GM18508 (cell line): ENCODE results near the gene MBD5.
A peak's percentile ranks its signal among the peaks of the same experiment; 100 is the strongest.

Source experiments
- ATAC-seq: cut with Tn5 transposase; IDR thresholded peaks from one replicate; pipeline ENCODE4 v1.9.1; 2021; ENCODE audit warnings: moderate number of reproducible peaks; ENCODE audit not compliant: insufficient read depth, unreplicated experiment

The MBD5 gene

DNA sequence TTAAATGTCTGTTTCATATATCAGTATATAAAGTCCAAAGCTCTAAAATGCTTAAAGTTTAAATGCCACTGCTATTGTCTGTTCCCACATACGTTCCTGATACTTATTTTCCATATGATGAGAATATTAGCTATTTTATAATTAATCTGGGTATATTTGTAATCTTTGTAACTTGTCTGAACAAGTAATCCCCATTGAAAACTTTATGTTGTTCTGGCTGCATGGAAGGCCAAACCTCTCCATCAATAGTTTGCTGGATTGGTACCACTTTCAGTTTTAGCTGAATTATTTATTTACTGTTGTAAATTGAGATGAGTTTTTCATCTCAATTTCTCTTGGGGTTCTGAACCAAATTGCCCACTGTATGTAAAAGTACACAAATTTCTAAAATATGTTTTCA lies 1.5 kb downstream of the MBD5 start:
- ATAC-seq, result no peak

DNA sequence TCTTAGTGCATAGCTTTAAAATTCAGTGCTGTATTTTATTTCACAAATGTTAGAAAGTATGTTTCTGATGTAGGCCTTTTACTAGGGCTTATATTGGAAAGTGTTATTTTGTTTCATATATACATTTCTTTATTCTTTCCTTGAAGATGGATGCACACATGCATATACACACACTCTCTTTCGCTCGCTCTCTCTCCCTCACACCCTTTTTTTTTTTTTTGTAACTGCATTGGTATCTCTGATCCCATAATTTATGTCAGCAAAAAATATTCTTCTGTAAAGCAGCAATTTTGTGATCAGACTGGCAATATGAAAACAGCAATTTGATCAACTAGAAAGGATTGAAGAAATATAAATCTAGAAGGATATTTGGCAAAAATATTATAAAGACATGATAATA lies 2.0 kb downstream of the MBD5 start:
- no peak for ATAC-seq

DNA sequence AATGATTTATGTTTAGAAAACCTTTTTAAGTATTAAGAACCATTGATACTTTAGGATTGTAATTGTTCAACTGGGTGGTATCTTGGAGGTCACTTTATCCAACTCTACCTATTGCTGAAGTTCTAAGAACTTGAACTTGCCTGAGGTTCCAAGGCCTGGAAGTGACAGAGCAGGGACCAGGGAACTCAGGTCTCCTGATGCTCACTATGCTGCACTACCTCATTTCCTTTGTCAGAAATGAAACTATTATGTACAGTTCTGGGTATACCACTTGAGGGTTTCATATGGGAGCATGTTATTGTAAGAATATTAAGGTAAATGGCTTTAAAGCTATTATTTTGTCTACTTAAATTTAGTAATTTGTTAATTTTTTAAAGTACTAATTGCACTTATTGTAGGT lies 3.0 kb downstream of the MBD5 start:
- peak; percentile 39 for ATAC-seq

DNA sequence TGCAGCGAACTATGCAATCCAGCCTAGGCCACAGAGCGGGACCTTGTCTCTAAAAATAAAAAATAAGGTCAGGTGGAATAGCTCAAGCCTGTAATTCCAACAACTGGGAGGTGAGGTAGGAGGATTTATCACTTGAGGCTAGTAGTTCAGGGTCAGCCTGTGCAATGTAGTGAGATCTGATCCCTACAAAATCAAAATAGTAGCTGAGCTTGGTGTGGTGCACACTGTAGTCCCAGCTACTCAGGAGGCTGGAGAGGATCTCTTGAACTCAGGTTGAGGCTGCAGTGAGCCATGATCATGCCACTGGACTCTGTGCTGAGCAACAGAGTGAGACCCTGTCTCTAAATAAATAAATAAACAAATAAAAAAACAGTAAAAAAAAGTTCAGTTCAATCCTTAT lies 5.7 kb downstream of the MBD5 start:
- no peak for ATAC-seq

DNA sequence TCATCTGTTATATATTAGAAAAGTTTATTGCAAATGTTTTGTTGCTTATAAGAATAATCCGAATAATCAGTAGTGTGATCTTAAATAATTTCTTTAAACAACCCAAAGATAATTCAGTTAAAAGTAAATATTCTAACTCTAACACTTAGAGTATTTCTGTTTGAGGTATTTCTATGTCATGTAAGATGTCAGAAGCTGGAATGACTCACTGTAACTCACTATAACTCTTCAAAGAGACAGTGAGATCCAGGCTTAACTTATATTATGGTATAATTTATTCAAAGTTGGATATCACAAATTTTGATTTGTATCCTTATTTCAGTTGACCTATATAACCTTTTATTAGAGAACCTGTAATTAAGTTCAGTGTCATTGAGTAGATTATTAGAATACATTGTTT lies 6.9 kb downstream of the MBD5 start:
- ATAC-seq, result no peak

DNA sequence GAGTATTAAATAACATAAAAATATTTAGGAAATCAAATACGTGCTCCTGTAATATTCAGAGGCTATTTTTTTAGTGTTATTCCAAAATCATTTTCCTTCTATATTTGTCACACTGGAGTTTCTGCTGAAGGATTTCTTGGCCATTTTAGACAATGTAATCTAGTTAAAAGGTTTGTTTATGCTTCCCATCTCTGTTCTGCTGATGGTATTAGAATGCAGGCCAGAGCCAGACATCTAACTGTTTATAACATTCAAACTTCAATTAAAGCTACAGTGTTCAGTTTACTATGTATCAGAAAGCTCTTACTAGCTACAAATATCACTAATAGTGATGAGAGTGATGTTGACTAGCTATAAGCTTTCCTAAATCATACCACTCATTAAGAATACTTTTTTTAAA lies 7.9 kb downstream of the MBD5 start:
- no peak for ATAC-seq

DNA sequence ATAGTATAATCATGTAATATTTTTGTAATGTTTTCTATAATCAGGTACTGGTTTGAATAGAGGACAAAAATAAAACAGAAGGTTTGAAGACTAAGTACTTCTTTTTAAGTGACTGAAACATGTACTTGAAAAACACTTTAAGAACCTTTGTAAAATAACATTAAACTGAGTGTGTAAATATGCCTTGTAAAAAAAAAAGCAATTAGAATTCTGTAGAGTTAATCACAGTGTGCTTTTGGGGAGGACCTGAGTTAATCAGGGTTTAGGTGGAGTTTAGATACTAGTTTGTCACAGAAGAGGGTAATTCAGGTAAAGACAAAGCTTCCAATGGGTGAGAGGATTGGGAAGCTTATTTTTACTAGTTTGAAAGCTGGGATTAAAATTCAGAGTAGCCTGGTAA lies 10.3 kb downstream of the MBD5 start:
- no peak for ATAC-seq

DNA sequence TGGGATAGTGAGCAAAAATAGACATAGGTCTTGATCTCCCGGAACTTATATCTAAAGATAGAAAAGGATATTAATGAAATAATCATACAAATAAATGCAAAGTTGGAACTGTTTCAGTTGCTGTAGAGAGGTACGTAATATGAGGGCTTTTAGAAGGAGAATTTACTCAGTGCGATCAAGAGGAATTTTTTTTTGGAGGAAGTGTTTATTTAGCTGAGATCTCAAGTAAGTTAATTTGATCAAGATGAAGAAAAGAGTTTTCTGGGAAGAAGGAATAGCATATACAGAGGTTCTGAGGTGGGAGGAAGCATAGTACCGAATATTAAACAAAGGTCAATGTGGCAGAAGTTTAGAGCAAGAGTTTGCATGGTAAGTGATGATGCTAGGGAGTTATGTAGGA lies 11.3 kb downstream of the MBD5 start:
- no peak for ATAC-seq

DNA sequence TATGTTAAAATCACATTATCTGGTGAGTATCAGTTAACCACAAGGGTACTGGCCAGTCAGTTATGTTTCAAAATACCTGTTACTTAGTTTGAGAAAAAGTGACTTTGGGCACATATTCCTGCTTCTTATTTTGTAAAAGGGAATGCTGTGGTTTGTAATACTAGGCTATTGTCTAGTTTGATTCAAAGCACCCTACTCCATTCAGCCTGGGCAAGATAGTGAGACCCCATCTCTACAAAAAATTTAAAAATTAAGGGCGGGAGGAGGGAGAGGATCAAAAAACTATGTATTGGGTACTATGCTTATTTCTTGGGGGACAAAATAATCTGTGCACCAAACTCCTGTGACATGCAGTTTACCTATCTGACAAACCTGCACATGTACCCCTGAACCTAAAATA lies 18.9 kb downstream of the MBD5 start:
- ATAC-seq, result no peak

DNA sequence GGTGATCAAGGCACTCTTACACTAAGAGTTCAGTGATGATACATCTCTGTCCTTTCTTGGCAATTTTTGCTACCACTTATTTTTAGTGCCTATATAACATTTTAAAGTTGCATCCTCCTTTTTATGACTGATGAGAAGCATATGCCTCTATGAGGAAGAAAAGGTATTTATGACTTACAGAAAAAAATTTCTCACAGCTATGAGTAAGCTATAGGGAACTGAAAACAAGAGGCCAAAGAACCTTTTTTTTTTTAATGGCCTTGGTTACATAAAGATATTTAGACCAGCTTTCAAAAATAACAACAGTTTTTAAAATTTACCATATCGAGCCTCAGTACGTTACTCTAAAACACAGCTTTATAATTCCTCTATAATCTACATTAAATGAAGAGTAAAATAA lies 21.3 kb downstream of the MBD5 start:
- peak; percentile 85 for ATAC-seq

DNA sequence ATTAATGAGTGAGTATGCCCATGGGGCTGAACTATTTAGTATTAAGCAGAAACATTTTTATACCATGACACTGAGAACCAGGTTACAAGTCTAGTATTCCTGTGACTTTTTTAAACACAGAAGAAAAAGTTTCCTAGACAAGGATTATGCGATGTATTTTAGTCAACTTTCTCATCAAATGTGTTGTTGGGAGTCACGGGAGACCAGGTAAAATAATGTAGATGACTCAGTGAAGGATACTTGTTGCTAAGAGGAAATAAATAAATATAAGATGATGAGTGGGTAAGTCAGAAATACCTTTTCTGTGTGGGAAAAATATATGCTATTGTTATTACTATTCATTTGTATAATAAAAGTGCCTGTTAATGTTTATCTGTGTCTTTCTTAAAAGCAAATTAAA lies 23.4 kb downstream of the MBD5 start:
- ATAC-seq, result no peak

DNA sequence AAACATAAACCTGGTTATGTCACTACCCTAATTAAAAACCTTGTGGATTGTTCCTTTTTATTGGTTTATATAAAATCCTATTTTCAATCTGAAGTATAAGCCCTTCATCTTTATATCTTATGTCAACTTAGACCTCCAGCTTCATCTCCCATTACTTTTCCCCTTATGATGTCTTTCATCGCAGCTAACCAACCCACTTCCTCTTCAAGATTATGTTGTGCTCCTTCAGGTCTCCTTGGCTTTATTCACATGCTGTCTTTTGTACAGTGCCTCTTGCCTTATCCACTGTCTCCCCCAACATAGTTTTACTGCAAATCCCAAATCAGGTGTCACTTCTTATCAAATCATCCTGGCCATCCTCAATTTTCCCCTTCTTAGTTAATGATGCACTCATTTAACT lies 25.9 kb downstream of the MBD5 start:
- ATAC-seq, result no peak

DNA sequence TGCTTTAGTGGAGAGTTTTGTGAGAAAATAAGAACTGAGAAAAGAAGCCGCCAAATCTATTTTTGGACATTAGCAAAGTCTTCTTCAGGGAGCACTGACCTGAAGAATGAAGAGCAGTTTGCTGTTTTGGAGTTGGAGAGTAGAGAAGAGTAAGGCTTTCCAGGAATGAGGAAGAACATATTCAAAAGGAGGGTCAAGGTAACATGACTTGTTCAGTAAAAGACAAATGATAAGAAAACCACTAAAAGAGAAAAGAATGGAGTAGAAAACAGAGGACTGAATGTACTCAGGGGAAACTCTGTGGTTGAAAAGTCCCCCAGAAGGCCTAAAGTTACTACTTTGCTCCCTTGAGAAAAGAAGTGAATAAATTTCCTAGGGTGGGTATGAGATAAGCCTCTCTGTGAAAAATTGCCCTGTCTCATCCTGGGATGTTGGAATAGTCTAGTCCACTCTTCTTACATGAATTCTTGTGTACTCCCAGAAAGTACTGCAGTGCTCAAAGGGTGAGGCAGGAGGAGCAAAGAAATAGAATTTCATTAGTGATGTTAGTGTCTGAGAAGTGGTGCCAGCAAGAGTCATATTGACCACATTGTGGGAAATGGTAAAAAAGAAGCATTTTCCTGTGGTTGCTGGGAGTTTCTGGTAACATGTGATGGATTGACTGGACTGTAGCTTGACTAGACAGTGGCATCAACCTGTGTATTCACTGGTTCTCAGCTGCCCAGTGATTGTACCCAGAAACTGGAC lies 27.8 kb downstream of the MBD5 start:
- ATAC-seq, result peak; percentile 49

DNA sequence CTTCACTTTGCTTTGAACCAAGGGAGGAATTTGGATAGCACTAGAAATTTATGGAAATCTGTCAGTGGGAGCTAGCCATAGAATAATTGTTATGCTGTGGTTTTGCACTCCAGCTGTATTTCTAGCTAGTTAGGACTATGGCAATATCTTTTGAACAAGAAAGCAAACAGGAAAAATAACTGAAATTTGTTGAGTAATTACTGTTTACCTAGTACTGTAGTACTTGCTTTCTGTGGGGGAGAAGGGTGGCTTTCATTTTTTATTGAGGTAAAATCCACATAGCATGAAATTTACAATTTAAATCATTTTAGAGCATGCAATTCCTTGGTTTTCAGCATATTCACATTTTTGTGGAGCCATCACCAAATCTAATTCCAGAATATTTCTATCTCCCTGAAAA lies 28.4 kb downstream of the MBD5 start:
- ATAC-seq, result no peak

DNA sequence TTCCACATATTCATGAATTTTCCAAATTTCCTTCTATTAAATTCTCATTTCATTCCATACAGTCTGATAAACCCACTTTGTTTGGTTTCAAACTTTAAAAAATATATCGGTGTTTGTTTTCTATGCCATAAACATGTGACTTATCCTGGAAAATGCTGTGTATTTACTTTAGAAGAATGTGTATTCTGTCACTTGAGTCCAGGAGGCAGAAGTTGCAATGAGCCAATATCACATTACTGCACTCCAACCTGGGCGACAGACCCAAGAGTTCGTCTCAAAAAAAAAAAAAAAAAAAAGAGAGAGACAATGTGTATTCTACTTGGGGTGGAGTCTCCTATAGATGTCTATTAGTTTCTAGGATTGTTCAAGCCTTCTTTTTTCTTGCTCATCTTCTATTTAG lies 31.8 kb downstream of the MBD5 start:
- ATAC-seq, result no peak

DNA sequence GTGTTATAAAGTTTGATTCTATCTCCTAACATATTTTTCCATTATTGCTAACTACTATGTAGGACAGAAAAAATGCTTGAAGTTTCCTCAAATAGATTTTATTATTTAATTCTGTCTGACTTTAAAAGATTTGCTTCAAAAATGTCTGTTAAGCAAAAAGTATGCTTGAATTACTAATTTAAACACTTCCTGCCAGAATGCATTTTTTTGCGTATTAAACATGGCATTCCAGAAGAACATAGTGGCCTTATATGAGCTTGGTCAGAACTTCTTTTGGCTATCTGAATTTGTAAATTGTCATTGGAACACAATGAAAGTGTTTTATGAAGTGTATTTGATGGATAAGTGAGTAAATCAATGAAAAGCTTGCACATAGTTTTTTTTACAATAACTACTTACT lies 37.8 kb downstream of the MBD5 start:
- no peak for ATAC-seq

DNA sequence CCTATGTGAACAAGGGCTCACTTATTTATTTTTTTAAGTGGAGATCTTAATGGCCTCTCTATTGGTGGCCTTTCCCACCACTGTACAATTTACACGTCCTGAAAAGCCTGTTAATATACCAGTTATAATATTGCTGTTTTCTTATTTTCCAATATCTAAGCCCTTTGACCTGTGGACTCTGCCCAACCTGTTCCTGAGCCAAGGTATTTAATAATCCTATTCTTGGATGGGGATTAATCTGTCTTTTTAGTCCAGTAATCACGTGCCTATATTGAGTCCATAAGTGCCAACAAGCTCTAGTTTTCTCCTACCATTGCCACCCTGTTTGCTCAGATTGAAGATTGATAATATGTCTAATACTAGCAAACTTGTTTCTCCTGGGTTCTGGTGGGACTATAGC lies 42.7 kb downstream of the MBD5 start:
- no peak for ATAC-seq

DNA sequence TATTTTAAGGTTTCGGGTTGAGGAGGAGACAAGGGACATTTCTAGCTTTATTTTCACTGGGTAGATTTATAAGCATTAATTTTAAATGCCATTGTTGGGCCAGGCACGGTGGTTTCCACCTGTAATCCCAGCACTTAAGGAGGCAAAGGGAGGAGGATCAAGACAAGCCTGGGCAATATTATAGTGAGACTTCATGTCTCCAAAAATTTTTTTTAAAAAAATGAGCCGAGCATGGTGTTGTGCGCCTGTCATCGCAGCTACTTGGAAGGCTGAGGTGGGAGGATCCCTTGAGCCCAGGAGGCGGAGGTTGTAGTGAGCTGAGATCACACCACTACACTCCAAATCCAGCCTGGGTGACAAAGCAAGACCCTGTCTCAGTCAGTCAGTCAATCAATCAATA lies 45.0 kb downstream of the MBD5 start:
- no peak for ATAC-seq

DNA sequence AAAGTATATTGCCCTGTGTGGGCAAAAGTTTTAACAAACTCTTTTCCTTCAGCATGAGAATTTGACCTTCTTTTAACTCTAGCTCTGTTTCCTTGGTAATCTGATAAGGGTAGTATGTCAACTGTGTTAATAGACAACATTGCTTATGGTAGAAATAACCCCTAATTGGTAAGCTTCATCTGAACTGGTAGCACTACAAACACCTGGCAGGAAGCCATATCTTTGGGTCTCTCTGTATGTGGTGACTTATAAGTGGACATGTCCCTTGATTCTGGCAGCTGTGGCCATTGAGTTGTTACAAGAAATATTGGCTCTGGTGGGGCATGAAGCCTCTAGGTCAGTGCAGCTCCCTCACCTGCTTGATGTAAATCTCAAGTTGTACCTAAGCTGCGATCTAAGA lies 46.9 kb downstream of the MBD5 start:
- ATAC-seq, result no peak

DNA sequence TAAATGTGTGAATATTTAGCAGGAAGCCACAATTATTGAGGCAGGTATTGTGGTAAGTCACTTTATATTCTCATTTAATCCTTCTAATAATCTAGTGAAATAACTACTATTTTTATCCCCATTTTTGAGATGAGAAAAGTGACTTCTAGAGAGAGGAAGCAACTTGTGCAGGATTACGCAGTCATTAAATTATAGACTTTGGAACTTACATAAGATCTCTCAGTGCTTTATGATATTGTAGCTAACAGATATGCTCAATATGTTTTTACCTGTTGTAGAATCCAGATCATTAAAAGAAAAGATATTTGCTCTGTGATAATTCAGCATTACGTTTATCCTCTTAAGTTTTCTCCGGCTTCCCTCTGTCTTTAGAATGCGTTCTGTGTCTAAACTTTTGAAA lies 50.5 kb downstream of the MBD5 start:
- ATAC-seq, result no peak

DNA sequence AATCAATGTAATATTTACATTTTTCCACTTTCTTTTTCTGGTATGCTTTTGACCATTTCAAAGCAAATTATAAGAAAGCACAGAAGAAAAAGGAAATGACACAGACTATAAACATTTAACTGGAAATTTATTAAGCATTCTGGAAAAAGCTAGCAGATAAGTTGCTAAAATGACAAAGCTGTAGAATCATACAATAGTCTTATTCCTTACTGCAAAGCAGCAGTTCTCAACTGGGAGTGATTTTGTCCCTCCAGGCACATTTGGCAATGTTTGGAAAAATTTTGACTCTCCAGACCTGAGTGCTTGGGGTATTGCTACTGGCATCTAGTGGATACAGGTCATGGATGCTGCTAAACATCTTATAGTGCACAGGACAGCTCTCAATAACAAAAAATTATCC lies 75.1 kb downstream of the MBD5 start:
- ATAC-seq, result no peak

DNA sequence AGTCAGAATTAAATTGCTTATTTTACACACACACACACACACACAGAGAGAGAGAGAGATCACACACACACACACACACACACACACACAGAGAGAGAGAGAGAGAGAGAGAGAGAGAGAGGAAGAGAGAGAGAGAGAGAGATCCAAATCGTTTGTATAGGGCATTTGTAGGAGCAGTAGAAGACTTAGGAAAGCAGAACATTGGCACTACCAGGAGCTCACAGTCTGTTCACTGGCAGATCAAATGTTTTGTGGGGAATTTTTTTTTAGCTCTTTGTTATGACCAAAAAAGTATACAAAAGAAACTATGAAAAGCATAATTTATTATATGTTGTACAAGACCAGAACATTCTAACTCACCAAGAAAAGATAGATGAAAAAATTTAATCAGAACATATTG lies 81.8 kb downstream of the MBD5 start:
- ATAC-seq, result no peak

DNA sequence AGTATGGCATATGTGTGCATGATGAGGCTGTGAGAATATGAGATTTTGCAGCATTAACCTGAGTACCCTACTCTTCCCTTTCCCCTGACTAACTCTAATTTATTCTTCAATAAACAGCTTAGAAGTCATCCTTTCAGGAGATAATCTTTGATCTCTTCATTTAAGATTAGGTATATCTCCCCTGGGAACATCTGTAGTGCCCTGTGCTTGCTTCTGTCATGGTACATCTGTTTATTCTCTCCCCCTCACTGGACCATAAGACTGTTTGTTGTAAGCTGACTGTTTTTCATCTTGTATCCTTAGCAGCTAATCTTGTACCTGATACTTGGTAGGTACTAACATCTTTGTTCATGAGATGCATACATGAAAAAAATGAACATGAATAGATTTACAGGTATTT lies 83.1 kb downstream of the MBD5 start:
- no peak for ATAC-seq
